ENCODE data around the gene MBD5. TPM values are rescaled to one million over a fixed set of nuclear protein-coding genes. Genes with fewer than 3 reads are reported as not detected.

MBD5 gene
- total RNA-seq, 4 donors from 2014 or later = 11.9 to 51.9 (median 19.7) TPM

GRCh38 chr2:148493822-148494563, 473.1 kb downstream of the MBD5 start:
- TF ChIP-seq POLR2AphosphoS5 (IDR thresholded peaks at IDR 0.05) (no peak), POLR2A (IDR thresholded peaks at IDR 0.05) (no peak), EP300 (IDR thresholded peaks at IDR 0.05) (no peak), CTCF (IDR thresholded peaks at IDR 0.05) (no peak)
- Histone ChIP-seq H3K9me3 (no peaks in the 10 kb centered on the region), H3K4me3 (no peak overlapping the region), H3K4me1 (no peaks in the 10 kb centered on the region), H3K27me3 (no peaks in the 10 kb centered on the region), H3K36me3 (peaks cover 17% of the 10 kb centered on the region), H3K27ac (no peak overlapping the region)
- DNase-seq (ENCODE audit: low spot score in 2 of 2) = no peak
- WGBS = 76% methylated on average over 2 of the region's 2 CpGs

GRCh38 chr2:148495586-148495985, 474.7 kb downstream of the MBD5 start:
- H3K4me1 ChIP-seq = no peaks in the 10 kb centered on the region
- TF ChIP-seq CTCF (IDR thresholded peaks at IDR 0.05) (no peak), POLR2AphosphoS5 (IDR thresholded peaks at IDR 0.05) (no peak), EP300 (IDR thresholded peaks at IDR 0.05) (no peak), POLR2A (IDR thresholded peaks at IDR 0.05) (no peak)
- 66% methylated on average over 2 of the region's 2 CpGs for WGBS
- DNase-seq (ENCODE audit: low spot score in 2 of 2) = no peak
- H3K27ac ChIP-seq = no peak overlapping the region
- H3K36me3 ChIP-seq = peaks cover 3% of the 10 kb centered on the region
- no peaks in the 10 kb centered on the region for H3K27me3 ChIP-seq
- H3K9me3 ChIP-seq = no peaks in the 10 kb centered on the region
- H3K4me3 ChIP-seq = no peak overlapping the region

GRCh38 chr2:148501545-148501944, 480.7 kb downstream of the MBD5 start:
- TF ChIP-seq POLR2A (IDR thresholded peaks at IDR 0.05) (no peak), CTCF (IDR thresholded peaks at IDR 0.05) (no peak), POLR2AphosphoS5 (IDR thresholded peaks at IDR 0.05) (no peak), EP300 (IDR thresholded peaks at IDR 0.05) (no peak)
- 35% methylated on average over 1 of the region's 1 CpG for WGBS
- Histone ChIP-seq H3K4me3 (no peak overlapping the region), H3K27me3 (no peaks in the 10 kb centered on the region), H3K36me3 (no peaks in the 10 kb centered on the region), H3K9me3 (no peaks in the 10 kb centered on the region), H3K27ac (no peak overlapping the region), H3K4me1 (no peaks in the 10 kb centered on the region)
- DNase-seq (ENCODE audit: low spot score in 2 of 2) = no peak

- 92% methylated on average over 2 of the region's 2 CpGs for WGBS
- no peak for DNase-seq (ENCODE audit: low spot score in 2 of 2)
- no peak overlapping the region for H3K27ac ChIP-seq
These were observed 482.6 kb downstream of the MBD5 start for GRCh38 chr2:148503516-148503915.

GRCh38 chr2:148507970-148508369, 487.1 kb downstream of the MBD5 start:
- no peak for TF ChIP-seq POLR2A (IDR thresholded peaks at IDR 0.05)
- no peak for TF ChIP-seq POLR2AphosphoS5 (IDR thresholded peaks at IDR 0.05)
- TF ChIP-seq CTCF (IDR thresholded peaks at IDR 0.05) = no peak
- no peak for TF ChIP-seq EP300 (IDR thresholded peaks at IDR 0.05)
- Histone ChIP-seq H3K36me3 (no peaks in the 10 kb centered on the region), H3K9me3 (no peaks in the 10 kb centered on the region), H3K4me3 (no peak overlapping the region), H3K27ac (no peak overlapping the region), H3K4me1 (peaks cover 10% of the 10 kb centered on the region), H3K27me3 (no peaks in the 10 kb centered on the region)
- WGBS = 87% methylated on average over 3 of the region's 3 CpGs
- DNase-seq (ENCODE audit: low spot score in 2 of 2) = no peak

More at GRCh38 chr2:148503516-148503915, 482.6 kb downstream of the MBD5 start:
- Histone ChIP-seq H3K4me3 (no peak overlapping the region), H3K4me1 (no peaks in the 10 kb centered on the region), H3K27me3 (no peaks in the 10 kb centered on the region), H3K36me3 (no peaks in the 10 kb centered on the region), H3K9me3 (no peaks in the 10 kb centered on the region)
- TF ChIP-seq POLR2A (IDR thresholded peaks at IDR 0.05) = no peak
